Stimulated activated CD4-positive, alpha-beta T cell treated with anti-CD3 and anti-CD28 coated beads, Interleukin-1b, Interleukin-23, amount 100 ng/mL, for 1 hour (primary cell): ENCODE measurements around the gene ATG13.
"Not testable (repeated sequence)": the region's sequence is repeated elsewhere in the genome, so short reads cannot be mapped to it uniquely, and the experiment has no call there.

ENCODE experiments used
- DNase-seq, 2 donors: peaks; one replicate each; pipeline ENCODE4 v3.0.0-alpha.2; 2020; ENCODE audit warnings: low read depth in 2 of 2

ATG13 gene

GRCh38 chr11:46695345-46696211, 78.2 kb downstream of the ATG13 start:
- no peak for DNase-seq

- DNase-seq: no peak
Measured at GRCh38 chr11:46696212-46696558, 78.8 kb downstream of the ATG13 start.

GRCh38 chr11:46697303-46697702, 80.0 kb downstream of the ATG13 start:
- DNase-seq: no peak

- no peak for DNase-seq
Measured at GRCh38 chr11:46697723-46698122, 80.4 kb downstream of the ATG13 start.

- DNase-seq: no peak
Measured at GRCh38 chr11:46698597-46698996, 81.2 kb downstream of the ATG13 start.

GRCh38 chr11:46700241-46701077, 83.1 kb downstream of the ATG13 start, which contains the start of the genes ARHGAP1 and ZNF408:
Gene ARHGAP1 (minus strand): TSS chr11:46700619. CDS start chr11:46696107, 4,512 bp downstream.
Gene ZNF408 (plus strand): TSS chr11:46701031. CDS start chr11:46701048, 17 bp downstream.
- peak; percentile 97 to 98 for DNase-seq

GRCh38 chr11:46701078-46701654, 83.8 kb downstream of the ATG13 start:
- no peak for DNase-seq

- no peak for DNase-seq
Measured at GRCh38 chr11:46705070-46705688, 87.8 kb downstream of the ATG13 start.

GRCh38 chr11:46706886-46707285, 89.5 kb downstream of the ATG13 start:
- DNase-seq: no peak

GRCh38 chr11:46709351-46709750, 92.0 kb downstream of the ATG13 start:
- not testable (repeated sequence) for DNase-seq

- DNase-seq: no peak
Measured at GRCh38 chr11:46710821-46711269, 93.5 kb downstream of the ATG13 start.

- no peak for DNase-seq
Measured at GRCh38 chr11:46711303-46711702, 94.0 kb downstream of the ATG13 start.

- DNase-seq: no peak
Measured at GRCh38 chr11:46712874-46713576, 95.7 kb downstream of the ATG13 start.

GRCh38 chr11:46717825-46718154, 100.4 kb downstream of the ATG13 start:
- DNase-seq: not testable (repeated sequence)

- no peak for DNase-seq
Measured at GRCh38 chr11:46718155-46719019, 101.0 kb downstream of the ATG13 start.

GRCh38 chr11:46719048-46719542, 101.7 kb downstream of the ATG13 start, which contains the start of gene F2:
Gene F2 (plus strand): TSS chr11:46719213. CDS start chr11:46719236, 23 bp downstream.
- DNase-seq: no peak

GRCh38 chr11:46719543-46720218, 102.3 kb downstream of the ATG13 start:
- DNase-seq: no peak

- DNase-seq: no peak
Measured at GRCh38 chr11:46721286-46721685, 103.9 kb downstream of the ATG13 start.
